ENCODE data around the gene TPM4.

The TPM4 gene

DNA sequence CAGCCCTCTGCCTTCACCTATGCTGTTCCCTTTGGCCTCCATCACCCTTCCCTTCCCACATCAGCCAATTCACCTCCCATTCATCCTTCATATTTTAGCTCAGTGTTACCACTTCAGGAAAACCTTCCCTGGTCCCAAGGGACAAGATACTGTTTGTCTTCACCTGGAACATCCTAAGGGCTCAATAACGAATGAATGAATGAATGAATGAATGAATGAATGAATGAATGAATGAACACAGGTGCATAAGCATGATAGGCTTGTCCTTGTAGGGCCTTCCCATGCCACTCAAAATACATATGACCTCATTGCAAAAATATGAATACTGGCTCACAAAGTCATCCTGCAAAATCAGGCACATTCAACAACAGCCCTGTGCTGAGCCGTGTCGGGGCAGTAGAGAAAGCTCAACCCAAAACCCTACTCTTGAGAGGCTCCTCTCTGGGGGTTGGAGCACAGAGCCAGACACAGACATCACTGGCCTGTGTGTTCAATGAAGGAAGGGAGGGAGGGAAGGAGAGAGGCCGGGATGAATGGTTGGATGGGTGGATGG lies 33.7 kb upstream of the TPM4 start:
- DNase-seq, result no peak

GRCh38 chr19:16043156-16043757 lies 33.0 kb upstream of the TPM4 start:
- DNase-seq, result no peak

DNA sequence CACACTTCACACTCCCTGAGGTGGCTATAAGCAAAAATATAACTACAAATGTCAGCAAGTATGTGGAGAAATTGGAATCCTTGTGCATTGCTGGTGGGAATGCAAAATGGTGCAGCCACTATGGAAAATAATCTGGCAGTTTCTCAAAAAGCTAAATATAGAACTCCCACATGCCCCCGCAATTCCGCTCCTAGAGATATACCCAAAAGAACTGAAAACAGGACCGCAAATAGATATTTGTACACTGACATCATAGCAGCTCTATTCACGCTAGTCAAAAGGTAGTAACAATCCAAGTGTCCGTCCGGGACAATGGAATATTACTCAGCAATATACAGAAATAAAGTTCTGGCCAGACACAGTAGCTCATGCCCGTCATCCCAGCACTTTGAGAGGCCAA lies 31.5 kb upstream of the TPM4 start:
- no peak for DNase-seq

GRCh38 chr19:16045171-16045570 lies 31.1 kb upstream of the TPM4 start:
- no peak for DNase-seq

- no peak for DNase-seq
Measured at GRCh38 chr19:16045893-16046292, 30.4 kb upstream of the TPM4 start.

DNA sequence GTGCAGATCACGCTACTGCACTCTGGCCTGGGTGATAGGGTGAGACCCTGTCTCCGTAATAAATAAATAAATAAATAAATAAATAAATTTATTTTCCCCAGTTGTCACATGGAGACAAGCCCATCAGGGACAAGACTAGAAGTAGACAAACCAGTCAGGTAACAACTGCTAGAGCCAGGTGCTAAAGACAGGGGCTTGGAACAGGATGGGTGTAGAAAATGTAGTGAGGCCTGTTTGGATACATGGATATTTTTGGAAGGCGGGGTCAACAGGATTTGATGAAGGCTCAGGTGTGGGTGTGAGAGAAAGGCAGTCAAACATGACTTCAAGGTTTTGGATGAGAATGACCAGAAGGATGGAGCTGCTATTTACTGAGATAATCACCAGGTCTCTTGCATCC lies 27.7 kb upstream of the TPM4 start:
- DNase-seq, result no peak

- peak; percentile 76 for DNase-seq
Measured at GRCh38 chr19:16051254-16052025, 24.9 kb upstream of the TPM4 start.

DNA sequence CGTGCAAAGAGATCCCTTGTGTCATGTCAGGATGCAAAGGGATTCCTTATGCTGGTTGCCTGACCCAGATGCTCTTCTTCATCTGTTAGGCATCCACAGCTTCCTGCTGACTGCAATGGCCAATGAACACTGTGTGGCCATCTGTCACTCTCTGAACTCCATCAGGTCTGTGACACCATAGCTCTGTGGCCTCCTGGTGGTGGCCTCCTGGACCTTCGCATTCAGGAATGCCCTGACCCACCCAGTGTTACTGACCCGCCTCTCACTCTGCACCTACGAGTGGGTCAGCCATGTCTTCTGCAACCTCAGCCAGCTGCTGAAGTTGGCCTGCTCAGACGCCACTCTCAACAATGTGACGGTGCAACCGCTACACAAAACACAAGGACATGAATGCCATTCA lies 23.9 kb upstream of the TPM4 start:
- DNase-seq, result no peak

DNA sequence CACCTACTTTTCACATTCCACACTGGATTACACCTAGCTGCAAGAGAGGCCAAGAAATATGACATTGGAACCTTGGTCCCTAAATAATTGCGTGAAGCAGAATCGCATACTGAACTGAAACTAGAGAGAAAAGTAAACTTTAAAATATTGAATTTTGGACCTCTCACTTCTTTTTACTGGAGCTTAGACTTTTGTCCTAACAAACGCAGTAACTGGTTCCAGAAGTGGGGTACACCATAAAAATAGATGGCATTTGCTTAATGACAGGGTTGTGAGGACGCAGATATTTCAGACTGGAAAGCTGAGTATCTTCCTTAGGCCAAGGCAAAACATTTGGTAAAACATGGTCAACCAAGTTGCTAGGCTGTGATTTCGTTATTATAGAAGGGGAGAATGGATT lies 19.2 kb upstream of the TPM4 start:
- no peak for DNase-seq

DNA sequence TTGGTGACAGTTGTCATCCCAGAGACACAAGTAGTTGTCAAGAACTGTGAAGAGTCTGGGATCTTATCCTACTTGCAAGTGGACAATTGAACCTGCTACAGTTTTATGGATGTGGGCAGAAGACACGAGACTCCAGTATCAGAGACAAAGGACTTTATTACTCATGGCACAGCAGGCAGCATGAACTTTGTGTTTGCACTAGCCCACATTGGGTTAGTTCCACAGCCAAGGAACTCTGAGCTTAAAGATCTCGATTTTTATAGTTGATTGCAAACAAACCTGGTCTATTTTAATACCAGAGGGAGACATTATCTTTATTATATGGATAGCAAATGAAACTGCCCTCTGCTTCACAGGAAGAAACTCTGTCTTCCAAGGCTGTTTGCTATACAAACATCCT lies 16.0 kb upstream of the TPM4 start:
- no peak for DNase-seq

DNA sequence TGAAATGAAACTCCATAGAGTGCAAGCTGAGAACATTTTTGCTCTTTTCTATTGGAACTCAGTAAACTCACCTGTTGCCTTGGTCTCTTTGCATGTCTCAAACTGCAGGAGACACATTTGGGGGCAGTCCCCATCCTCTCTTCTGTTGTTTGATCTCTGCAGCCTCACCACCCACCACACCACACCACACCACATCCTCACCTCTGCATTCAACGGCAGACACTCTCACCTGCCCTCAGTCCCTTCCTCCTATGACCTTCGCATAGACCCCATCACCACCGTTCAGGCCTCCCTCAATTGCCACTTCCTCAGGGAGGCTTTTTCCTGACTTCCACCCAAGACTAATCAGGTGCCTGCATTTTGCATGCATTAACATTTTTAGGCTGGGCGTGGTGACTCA lies 14.4 kb upstream of the TPM4 start:
- peak; percentile 52 for DNase-seq

- peak; percentile 89 for DNase-seq
Measured at GRCh38 chr19:16062789-16063188, 13.5 kb upstream of the TPM4 start.

- DNase-seq, result peak; percentile 54
Measured at GRCh38 chr19:16064209-16064889, 11.9 kb upstream of the TPM4 start.

DNA sequence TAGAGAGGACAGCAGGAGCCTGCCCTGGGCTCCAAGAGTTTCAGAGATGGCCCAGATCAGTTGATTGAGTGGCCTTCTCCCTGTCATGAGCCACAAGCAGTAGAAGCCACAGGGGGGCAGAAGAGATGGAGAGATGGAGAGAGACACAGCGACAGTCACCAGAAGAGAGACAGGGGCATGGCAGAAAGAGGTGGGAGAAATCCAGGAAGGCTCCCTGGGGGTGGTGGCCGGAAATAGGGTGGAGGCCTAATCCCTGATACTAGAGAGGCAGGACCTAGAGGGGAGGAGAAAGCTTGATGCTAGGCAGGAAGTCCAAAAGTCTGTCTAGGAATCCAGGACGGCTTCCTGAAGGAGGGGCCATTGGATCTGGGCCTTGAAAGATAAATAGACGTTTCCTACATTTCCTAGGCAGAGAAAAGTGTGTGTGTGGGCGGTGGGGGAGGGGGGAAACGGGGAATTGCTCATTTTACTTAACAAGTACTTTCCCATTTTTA lies 9.6 kb upstream of the TPM4 start:
- peak; percentile 79 for DNase-seq

- DNase-seq, result peak; percentile 50
Measured at GRCh38 chr19:16067205-16067938, 8.9 kb upstream of the TPM4 start.

- DNase-seq, result peak; percentile 50
Measured at GRCh38 chr19:16068696-16069259, 7.5 kb upstream of the TPM4 start.

DNA sequence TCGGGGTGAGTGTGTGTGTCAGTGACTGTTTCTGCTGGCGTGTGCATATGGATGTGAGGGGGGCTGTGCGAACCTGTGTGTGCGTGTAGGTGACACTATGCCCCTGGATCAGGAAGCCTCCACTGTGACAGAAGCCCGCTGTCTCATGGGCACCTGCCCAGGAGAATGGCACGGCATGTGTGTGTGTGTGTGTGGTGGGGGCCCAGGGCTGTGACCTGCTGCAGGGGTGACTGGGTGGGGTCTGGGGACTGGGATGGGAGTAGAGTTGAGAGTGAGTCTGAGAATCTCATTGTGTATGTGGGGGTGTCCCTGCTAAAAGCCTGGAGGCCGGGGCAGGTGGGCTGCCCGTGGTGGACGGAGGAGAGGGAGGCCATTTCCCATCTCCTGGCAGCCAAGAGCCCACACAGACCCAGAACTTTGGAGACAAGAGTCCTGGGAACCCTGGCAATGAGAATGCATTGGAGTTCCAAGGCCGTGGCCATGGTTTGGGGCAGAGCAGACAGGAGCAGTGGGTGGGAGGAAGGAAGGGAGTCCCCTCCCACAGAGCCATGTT lies 6.4 kb upstream of the TPM4 start:
- peak; percentile 62 for DNase-seq

DNA sequence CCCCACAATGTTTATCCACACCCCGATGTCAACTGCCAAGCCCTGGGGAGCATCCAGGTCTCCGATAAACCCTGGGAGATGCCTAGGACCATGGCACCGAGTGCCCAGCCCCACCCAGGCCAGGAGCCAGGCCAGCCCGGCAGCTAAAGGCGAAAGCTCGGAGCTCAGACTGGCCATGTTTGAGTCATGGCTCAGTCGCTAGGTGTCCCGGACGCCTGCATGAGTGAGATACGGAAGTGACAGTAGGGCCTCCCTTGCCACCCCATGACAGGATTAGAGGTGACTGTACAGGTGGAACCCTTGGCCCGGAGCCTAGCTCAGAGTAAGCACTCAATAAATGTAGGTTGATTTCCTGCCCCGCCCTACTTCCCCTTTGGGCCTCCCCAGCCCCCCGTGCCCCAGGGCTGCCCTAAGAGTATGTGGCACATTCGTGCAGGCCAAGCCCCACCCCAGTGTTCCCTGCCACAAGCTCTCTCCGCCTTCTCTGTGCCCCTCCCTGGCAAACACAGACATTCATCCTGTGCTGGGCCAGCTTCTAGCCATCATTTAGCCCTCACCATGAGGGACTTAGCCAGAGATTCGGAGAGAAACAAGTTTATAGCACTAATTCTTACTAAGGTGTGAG lies 5.8 kb upstream of the TPM4 start:
- DNase-seq, result peak; percentile 93

DNA sequence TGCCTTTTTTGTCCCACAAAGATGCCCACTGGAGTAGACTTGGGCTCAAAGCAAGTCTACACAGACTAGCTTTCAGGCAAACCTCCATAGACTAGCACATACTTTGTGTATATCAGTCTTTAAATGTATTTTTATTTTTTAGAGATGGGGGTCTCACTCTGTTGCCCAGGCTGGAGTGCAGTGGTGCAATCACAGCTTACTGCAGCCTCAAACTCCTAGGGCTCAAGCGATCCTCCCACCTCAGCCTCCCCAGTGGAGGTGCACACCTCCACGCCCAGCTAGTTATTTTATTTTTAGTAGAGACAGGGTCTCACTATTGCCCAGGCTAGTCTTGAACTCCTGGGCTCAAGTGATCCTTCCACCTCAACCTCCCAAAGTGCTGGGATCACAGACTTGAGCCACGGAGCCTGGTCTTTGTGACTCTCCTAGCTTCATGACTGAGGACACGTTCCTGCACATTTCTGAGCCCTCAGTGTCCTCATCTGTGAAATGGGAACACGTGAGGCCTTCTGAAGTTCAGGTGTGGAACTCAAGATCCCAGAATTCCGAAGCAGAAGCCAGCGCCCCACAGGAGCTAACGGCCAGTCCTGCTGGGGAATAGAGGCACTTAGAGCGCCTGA lies 5.1 kb upstream of the TPM4 start:
- no peak for DNase-seq

DNA sequence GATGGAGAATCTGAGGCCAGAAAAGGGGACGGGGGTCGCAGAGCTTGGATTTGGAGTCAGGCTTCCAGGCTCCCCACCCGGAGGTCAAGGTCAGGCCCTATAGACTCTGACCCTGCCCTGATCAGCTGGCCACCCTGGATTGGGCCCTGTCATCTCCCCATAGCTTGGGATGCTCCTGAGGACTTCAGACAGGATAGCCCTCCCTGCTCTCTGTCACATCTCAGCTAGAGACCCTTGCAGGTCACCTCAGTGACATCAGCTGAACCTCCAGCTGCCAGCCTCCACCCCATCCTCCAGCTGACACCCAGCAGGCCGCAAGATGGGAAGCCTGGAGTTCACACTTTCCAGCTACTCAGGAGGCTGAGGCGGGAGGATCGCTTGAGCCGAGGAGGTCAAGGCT lies 2.8 kb upstream of the TPM4 start:
- peak; percentile 60 for DNase-seq

DNA sequence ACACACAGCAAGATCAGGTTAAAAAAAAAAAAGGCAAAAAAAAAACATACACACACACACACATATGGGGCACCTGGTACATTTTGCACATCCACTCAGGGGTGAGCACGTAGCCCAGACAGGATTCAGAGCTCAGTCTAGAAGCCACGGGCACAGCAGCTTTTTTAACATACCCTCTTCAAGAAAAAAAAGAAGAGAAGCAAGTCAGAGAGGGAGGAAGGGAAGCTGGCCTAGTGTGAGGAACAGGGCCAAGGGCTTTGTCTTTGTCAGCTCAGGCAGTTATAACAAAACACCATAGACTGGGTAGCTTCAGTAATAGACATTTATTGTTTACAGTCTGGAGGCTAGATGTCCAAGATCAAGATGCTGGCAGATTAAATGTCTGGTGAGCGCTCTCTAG lies 2.3 kb upstream of the TPM4 start:
- peak; percentile 56 for DNase-seq
